NCI-H1105 (cell line): ENCODE measurements around the gene PTK7.
"Not testable (repeated sequence)": the region's sequence is repeated elsewhere in the genome, so short reads cannot be mapped to it uniquely, and the experiment has no call there.

Experiments
- DNase-seq: peaks from one replicate; lab custom pipeline; 2025; lab: John Stamatoyannopoulos, UW

PTK7 gene

GRCh38 chr6:43086022-43086658 is 10.0 kb downstream of the PTK7 start:
- DNase-seq, result no peak

DNA sequence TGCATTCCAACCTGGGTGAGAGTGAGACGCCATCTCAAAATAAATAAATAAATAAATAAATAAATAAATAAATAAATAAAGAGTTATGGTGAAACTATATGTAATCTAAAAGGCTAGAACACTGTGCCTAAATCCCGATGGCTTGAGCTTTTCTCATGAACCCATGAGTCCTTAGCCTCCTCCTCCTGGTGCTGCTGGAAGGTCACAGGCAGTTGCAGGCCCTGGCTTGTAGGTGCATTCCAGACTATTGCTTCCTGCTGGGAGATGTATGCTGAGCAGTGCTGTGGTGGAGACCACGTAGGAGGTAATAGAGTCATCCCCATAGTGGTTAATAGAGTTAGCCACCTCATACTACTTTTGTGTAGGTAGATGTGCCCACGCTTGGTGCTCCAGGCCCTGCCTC is 12.5 kb downstream of the PTK7 start:
- DNase-seq, result no peak

DNA sequence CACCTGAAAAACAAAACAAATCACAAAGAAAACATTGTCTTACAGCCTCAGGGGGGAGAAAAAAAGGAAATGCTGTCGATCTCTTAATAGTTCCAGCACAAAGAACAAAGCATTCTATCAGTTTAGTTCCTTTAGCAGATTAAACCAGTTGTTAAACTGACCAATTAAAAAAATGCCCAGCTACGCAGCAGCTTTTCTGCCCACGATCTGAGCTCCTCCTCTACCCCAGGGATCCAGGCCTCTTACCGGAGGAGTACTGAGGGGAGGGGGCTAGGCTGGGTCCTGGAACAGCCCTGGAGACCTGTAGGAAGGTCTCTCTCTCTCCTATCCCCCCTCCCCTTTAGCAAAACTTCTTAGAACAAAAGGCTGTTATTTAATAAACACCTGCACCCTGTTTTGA is 13.4 kb downstream of the PTK7 start:
- DNase-seq, result no peak

GRCh38 chr6:43089874-43090558 is 13.9 kb downstream of the PTK7 start:
- no peak for DNase-seq

DNA sequence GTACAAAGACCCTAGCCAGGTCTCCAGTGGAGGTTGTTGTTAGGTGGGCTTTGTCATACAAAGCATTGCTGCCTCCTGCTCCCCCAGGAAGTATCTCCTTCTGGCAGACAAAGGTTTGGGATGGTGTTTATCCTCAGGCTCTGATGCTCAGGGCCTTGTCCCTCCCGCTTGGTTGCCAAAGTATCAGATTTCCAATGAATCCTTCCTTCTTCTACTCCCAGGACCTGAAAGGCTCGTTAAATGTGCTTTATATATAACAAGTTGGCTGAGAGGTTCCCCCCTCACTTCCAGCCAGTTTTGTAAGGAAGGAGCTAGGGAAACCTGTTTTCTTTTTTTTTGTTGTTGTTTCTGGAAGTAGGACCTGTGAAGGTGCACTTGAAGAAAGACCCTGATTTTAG is 14.4 kb downstream of the PTK7 start:
- no peak for DNase-seq

DNA sequence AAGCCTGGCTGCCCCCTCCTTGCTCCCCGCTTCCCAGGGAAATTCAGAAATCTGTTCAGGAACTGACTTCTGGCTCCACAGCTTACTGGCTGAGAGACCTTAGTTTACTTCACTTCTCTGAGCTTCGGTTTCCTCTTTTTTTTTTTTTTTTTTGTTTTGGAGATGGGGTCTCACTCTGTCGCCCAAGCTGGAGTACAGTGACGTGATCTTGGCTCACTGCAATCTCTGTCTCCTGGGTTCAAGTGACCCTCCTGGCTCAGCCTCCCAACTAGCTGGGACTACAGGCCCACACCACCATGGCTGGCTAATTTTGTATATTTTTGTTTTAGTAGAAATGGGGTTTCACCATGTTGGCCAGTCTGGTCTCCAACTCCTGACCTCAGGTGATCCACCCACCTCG is 14.9 kb downstream of the PTK7 start:
- DNase-seq, result no peak

- DNase-seq, result no peak
Observed at GRCh38 chr6:43091436-43091991, 15.4 kb downstream of the PTK7 start.

DNA sequence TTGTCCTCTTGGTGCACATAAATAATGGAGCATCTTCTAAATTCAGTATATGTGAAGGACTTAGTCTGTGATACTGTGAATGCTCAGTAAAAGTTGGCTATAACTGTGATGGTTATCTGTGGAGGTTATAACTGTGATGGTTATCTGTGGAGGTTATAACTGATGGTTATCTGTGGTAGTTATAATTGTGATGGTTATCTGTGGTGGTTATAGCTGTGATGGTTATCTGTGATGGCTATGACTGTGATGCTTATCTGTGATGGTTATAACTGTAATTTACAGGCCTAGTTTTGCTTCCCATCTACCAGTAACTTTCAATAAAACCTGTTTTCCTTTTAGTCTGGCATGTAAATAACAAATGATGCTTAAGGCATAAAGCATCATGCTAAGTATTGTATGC is 16.5 kb downstream of the PTK7 start:
- DNase-seq, result no peak

DNA sequence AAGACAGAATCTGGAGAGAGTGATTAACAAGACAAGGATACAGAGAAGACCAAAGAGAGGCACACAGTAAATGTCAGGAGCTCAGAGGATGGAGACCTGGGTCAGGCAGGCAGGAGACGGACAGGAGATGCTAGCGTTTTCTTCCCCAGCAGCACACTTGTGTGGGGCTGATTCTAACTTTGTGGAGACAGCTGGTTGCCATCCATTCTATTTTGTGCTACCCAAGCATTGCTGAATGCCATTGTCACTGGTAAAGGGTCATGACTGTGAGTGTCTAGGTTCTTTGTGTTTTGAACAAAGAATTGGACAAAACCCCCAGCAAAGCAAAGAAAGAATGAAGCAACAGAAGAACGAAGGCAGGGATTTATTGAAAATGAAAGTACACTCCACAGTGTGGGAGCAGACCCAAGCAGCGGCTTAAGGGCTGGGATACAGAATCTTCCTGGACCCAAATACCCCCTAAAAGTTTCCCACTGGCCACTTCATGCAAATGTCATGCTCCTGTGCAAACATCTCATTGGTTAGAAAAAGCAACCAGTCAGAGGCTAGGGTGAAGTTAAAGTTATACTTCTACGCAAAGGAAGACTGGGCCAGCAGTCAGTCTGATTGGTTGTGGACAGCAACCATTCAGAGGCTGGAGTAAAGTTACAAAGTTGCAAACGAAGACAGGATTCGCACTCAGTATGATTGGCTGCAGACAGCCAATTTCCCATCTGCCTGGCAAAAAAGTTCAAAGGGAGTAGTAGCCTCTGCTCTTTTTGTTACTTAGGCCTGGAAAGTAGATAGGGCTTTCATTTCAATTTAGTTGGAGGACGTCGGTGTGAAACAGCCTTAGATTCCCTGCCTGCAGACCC is 17.5 kb downstream of the PTK7 start:
- DNase-seq, result no peak

- DNase-seq, result no peak
Observed at GRCh38 chr6:43095939-43096338, 19.8 kb downstream of the PTK7 start.

DNA sequence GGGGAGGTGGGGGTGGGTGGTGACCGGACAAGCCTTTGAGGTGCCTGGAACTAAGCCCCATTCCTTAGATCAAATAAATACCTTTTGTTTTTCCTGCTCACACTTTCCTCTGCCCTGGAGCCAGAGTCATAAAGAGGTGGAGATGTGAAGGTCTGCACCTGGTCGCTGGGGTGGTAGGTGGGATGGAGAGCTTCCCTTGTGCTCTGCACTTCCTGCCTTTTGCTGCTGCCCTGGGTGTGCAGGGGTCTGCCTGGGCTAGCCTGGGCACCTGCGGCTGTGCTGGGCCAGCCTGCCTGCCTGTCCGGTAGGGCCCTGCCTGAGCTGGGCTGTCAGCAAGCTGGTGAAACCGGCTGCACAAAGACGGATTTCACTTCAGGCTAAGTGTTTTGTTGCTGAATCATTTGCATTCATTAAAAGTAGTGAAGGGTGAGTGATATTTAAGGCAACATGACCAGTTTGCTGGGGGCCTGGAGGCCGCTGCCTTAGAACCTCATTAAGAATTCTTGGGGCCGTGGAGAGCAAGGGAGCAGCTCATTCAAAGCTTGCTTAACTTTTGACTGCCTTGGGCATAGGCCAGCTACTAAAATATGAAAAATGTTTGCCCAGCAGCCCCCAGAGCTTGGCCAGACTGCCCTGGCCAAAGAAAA is 20.5 kb downstream of the PTK7 start:
- no peak for DNase-seq

GRCh38 chr6:43097098-43097489 is 21.0 kb downstream of the PTK7 start:
- DNase-seq, result no peak

DNA sequence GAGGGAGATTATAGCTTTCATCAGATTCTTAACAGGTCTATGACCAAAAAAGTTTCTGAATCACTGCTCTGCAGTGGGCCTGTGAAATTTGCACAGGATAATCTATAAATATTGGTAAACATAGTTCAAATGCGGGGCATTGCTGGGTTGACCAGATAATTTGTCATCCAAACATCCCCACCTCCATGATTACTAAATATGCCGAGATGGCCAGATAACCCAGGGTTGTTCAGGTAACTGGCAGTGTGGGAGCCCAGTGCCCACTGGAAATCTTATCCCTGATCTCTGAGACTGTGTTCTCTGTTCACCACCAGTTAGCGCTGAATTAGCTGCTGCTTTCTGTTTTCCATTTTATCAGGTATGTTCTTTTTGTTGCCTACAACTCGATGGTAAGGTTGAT is 21.4 kb downstream of the PTK7 start:
- no peak for DNase-seq

DNA sequence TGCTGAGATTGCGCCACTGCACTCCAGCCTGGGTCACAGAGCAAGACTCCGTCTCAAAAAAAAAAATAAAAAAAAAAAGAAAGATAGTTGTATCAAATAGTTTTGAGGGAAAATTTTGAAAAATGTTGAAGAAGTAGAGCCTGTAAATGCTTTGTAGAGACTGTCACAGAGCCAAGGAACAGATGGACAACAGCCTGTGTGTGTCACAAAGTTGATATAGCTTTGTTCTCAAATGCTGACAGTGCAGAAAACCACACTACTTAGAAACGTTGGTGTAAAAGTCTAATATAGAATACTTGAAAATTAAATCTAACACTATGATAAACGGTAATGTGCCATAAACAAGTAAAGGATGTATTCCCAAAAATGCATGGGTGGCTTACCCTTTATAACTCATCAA is 25.4 kb downstream of the PTK7 start:
- no peak for DNase-seq

DNA sequence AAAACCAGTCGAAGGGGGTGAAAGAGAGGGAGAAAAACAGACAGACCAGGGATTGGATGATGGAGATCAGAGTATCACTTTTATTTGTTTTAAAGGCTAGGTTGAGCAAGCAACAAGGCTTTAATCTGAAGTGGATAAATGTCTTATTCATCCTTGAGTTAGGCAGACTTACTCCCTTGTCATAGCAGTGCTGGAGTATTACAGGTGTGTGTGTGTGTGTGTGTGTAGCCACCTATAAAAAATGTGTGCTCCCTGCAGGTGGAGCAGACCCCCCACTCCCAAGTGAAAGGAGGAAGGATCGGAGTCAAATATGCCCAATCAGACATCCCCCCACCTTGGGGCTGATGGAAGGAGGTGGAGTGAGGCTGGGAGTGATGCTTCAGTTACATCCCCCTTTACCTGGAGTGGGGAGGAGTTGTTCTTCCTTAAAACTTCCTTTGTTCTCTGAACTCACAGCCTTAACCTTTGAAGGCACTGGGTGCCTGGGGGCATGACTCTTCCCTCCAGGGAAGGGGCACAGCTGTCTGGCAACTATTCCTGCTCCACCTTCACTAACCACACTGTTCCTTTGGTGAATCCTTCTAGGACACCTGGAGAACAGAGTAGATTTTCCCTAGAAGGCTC is 27.3 kb downstream of the PTK7 start:
- DNase-seq, result no peak

DNA sequence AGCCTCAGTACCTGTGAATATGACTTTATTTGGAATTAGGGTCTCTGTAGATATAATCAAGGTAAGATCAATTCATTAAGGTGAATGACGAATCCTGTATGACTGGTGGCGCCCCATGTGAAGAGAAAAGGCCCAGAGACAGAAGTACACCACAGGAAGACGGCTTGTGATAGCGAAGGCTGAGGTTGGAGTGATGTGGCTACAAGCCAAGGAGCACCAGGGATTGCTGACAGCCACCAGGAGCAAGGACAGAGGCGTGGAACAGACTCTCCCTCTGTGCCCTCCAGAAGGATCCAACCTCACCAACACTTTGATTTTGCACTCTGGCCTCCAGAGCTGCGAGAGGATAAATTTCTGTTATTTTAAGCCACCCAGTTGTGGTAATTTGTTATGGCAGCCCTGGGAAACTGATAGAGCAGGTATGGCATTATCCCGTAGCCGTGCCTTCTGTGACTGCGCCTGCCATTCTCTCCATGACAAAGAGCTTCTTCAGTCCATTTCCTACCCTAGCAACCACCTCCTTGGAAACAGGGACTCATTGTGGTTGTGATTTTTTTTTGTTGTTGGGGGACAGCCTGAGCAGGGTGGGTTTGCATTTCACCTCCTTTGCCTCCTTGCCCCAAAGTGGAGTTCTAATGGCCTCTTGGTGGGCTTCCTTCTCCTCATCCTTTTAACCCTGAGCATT is 29.6 kb downstream of the PTK7 start:
- DNase-seq, result no peak

GRCh38 chr6:43107344-43108062 is 31.4 kb downstream of the PTK7 start:
- peak; percentile 10 for DNase-seq

DNA sequence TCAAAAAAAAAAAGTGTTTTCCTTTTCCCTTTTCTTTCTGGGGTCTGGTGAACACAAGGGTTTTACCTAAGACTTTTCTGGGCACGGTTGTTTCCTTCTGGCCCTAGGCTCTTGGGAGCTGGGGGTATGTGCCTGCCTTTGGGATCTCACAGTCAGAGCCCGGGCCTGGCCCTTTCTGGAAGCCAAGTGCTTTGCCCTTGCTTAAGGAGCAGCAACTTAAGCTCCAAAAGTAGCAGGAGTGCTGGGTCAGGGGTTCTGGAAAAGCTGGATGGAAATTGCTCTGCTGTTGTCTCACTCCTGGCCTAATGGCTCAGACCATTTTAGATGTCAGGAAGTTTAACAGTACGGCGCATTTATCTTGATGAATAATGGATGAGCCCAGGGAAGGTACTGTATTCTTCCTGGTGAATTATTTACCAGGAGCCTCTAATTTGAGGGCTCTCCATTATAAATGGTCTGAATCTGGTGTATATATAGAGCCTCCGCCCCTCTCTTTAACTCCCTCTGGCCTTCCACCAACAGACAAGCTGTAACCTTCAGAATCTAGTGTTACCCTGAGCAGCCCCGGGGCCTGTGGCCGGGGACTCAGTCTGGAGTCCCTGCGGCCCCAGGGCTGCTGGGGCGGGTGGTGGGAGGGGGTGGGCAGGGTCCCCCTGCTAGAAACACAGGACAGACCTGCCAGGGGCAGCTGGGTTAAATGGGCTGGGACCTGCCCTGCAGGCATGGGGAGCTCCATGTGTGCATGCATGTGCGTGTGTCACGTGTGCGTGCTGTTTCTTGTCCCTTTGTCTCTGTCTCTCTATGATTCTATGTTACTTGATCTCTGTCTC is 37.5 kb downstream of the PTK7 start:
- no peak for DNase-seq

DNA sequence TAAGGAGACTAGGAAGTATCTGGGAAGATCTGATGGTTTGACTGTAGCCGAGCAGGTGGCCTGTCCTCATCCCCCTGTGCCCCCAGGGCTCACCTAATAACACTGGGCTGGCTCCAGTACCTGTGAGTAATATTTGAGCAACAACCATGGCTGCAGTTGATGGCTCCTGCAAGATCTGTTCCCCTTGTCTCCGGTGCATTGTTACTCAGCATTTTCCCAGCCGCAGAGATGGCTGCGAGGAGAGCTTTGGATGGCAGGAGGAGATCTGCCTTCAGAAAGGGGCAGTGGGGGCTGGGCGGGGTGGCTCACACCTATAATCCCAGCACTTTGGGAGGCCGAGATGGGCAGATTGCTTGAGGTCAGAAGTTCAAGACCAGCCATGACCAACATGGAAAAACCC is 39.3 kb downstream of the PTK7 start:
- DNase-seq, result no peak

DNA sequence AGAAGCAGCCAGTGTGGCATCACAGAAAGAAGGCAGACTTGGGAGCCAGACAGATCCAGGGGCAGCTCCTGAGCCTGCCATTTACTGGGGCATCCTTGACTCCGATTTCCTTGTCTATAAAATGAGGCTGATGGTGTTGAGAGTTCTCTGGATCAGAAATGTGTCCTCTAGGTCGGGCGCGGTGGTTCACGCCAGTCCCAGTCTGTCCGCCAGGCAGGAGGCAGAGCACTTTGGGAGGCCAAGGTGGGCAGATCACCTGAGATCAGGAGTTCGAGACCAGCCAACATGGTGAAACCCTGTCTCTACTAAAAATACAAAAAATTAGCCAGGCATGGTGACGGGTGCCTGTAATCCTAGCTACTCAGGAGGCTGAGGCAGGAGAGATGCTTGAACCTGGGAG is 41.4 kb downstream of the PTK7 start:
- not testable (repeated sequence) for DNase-seq
